ENCODE data around the gene TSPAN8. TPM values are rescaled to one million over a fixed set of nuclear protein-coding genes. Genes with fewer than 3 reads are reported as not detected.
"Not testable (repeated sequence)": the region's sequence is repeated elsewhere in the genome, so short reads cannot be mapped to it uniquely, and the experiment has no call there.

The TSPAN8 gene
- not detected in 2 replicates for total RNA-seq

DNA sequence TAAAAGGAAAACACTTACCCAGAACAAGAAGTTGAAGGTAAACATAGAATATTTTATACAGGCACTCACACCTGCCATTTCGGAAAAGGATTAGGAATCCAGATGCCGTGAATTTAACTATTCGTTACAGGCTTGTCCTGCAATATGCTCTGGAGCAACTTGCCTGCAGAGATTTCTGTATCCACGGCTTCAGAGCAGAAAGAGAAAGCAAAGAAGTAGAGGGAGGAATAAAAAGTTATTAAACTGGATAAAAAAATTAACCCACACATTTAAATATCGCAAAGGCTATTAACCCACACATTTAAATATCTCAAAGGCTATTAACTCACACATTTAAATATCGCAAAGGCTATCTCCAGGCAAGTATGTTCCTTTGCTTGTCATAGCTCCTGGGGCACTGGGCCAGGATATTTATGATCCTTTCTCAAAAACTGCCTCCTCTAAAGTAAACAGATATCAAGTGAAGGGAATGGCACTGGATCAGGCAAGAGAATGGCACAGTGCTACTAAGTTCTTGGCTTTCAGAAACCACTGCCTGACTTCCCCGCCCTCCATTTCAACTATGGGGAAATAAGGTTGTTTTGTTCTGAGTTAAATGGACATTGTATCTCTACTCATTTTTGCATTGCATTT is at the start of gene TSPAN8:
TSS of gene TSPAN8 (minus strand) at position 399 of the 633 bp plus-strand sequence. CDS start at position 78, 321 bp downstream.
- intact Hi-C loops (cut with micrococcal nuclease), result no loop called here

DNA sequence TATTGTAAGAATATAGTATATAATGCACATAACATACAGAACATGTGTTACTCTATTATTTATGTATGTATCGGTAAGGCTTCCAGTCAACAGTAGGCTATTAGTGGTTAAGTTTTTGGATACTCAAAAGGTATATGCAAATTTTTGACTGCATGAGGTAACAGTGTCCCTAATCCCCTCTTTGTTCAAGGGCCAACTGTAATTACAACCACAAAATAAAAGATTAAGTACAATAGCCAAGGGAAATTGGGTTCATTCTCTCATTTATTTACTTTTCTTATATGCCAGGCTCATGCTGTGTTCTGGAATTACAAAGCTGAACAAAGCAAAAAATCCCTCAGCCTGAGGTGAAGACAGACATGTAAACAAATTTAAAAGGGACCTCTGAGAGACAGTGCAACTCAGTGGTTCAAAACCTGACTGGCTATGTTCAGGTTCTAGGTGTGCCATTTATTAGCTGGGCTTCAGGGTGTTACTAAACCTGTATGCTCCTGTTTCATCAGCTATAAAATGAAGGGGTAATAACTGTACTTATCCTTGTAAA is 43.4 kb upstream of the TSPAN8 start:
- intact Hi-C loops (cut with micrococcal nuclease), result no loop called here

DNA sequence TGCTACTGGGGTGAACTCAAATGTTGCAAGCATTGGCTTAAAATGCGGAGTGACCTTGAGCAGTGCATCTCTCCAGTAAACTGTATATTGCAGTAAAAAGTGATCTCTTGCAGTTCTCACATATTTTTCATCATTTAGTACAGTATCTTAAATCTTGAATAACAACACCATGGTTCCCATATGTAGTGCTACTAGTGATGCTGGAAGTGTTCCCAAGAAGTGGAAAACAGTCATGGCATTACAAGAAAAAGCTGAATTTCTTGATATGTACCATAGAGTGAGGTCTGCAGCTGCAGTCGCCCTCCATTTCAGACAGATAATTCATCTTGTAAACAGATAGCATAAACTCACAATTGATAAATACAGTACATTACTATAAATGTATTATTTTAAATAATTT is 42.9 kb upstream of the TSPAN8 start:
- intact Hi-C loops (cut with micrococcal nuclease), result no loop called here

DNA sequence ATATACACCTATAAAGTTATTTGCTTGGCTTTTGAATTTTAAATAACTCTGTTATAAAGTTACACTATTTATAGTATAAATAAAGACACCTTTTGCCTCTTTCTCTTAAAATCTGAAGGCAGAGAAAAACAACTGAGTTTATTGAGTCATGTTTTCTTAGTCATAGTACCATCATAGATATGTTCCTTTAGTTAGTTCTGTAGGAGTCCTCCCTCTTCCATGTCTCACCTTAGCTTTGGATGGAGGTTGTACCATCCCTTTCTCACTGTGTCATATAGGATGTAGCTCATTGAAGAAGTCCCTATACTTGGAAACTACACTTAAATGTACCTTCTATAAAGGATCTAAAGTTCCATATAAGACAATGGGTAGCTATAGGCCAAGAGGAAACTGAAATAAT is 39.7 kb upstream of the TSPAN8 start:
- intact Hi-C loops (cut with micrococcal nuclease), result no loop called here

DNA sequence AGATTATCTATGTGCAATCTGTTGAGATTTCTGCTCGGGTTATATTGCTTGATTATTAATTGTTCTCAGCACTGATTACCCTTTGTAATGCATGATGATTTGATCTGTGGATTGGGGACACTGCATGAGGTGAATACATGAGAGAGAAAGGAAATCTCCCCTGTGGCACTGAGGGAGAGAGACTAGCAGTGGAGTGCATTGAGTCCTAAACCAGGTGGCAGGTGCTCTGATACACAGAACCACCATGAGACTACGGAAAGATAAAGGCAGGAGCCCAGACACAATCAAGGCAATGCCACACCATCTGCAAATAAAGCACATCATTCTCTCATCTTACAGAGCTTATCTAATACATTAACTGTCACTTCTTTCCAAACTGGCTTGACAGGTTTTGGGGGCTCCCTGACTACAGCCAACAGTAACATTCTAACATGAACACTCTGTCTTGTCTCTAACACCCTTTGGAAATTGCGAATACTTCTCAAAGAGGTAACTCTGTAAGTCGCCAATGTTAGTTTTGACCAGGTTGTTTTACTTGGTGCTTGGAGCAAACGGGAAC is 37.6 kb upstream of the TSPAN8 start:
- intact Hi-C loops (cut with micrococcal nuclease), result no loop called here

DNA sequence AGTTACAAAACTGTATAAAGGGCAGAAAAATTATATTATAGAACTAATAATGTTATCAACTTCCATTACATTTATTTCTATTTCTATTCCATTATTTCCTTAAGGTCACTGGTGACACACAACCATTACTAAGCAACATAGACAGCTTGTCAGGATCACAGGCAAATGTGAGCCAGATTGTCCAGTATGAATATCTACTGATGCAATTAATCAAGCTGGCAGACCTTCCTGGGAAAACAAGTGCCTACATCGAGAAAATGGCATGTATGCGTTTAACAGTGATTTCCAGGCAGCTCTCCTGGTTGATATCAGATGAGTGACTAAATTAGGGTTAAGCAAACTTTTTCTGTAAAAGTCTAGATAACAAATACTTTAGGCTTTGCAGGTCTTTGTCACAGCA is 36.9 kb upstream of the TSPAN8 start:
- intact Hi-C loops (cut with micrococcal nuclease), result no loop called here

DNA sequence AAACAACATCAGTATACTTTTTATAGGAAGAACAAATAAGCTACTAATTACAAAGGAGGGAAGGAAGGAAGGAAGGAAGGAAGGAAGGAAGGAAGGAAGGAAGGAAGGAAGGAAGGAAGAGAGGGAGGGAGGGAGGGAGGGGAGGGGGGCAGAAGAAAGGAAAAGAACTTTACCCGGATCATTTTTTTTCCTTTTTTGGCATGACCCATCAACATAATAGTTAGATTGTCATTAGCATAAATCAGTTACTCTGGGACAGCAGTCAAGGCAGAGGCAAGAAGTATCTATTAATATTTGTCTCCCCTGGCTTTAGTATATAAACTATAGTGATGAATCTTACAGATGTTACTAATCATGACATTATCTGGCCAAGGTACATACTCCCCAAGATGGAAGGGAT is 35.2 kb upstream of the TSPAN8 start:
- intact Hi-C loops (cut with micrococcal nuclease), result no loop called here

DNA sequence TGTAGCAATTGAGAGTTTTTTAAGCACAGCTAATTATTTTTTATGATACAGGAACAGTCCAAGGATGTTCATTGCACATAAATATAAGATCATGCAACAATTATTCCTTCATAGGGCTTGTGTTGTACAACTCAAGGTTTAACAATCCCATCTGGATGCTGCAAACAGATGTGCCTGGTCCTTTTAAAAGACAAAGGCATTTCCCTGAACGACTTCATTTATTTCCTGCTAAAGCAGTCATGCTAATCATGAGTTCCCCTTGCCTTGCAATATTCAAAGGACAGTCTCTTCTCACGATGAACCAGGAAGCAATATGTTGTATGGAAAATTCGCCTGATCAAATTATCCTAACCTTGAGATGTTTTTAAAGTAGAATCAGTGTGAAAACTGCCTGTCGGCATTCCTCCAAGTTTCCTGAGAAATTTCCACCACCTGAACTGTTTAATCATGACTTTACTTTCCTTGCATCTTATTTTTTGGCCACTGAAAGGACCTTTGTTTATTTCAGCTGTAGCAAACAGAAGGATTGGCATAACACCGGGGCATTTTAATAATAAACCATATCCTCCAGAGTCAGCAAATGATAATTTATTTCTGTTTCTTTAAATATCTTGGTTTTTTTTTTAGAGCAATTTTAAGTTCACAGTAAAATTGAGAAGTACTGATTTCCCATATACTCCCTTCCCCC is 33.9 kb upstream of the TSPAN8 start:
- intact Hi-C loops (cut with micrococcal nuclease), result no loop called here

DNA sequence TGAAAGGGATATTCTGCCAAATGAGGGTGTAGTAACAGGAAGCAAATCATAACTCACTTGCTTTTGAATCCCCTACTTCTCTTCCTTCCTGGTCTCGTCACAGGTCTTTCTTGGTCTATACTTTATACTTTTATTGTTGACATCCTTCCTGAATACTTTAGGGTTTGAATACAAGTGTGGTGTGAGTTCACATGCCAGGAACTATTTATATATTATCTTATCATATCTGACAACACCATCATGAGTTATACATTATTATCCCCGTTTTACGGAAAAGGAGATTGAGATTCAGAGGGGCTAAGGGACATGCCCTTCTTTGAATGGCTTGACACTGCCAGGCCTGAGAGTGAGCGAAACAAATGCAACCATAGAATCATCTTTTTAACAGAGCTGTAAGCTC is 33.0 kb upstream of the TSPAN8 start:
- intact Hi-C loops (cut with micrococcal nuclease), result no loop called here

DNA sequence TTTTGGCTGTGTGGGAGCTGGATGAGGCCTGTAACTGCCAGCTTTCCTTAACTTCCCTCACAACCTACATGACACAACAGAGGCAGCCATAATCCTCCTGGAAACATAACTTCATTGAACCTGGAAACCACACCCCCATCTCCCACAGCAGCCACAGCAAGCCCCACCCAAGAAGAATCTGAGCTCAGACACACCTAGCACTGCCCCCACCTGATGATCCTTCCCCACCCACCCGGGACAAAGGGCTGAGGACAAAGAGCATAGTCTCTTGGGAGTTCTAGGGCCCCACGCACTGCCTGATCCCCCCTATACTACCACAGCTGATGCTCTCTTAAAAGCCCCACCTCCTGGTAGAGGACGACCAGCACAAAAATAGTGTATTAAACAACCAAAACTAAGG is 29.6 kb upstream of the TSPAN8 start:
- intact Hi-C loops (cut with micrococcal nuclease), result no loop called here

DNA sequence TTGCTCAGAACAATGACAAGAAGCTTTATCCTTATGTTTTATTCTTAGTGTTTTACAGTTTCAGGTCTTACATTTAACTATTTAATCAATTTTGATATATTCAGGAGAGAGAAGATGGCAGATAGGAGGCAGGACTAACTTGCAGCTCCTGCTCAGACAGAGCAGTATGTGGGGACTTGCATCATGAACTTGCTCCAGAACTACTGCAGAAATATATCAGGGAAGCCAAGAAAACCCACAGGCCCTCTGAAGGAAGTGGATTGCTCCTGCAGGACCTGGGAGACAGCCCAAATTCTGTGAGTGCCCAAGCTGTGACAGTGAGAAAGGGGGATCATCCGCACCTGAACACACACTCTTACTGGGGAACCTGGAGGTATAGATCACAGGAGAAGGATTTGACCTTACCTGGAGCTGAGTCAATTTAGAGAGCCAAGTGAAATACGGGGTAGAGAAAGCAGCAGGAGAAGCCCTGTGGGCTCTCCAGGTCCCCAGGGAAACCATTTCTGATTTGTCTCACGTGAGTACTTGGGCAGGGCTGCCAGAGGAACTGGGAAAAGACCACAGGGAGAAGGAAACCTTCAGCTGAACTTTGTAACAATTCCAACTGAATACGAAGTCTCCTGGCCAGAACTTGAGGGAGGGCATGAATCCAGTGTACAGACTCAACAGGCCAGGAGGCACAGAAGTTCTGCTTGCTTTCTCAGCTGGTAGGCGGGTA is 28.9 kb upstream of the TSPAN8 start:
- intact Hi-C loops (cut with micrococcal nuclease), result no loop called here

DNA sequence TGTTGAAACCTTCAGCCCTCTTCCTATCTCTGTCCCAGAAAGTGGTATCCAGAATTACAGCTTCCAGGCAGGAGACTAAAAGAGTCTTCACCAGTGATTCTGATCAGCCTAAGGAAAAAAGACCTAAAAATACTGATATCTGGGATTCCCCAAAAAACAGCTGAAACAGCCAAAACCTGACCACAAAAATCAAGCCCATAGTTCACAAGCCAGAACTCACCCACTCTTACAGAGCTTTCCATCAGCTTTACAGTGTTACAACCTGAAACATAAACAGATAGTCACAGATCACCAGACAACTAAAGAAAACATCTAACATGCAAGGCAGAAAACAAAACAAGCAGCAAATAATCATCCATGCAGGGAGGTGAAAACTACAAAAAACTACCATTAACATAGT is 26.0 kb upstream of the TSPAN8 start:
- intact Hi-C loops (cut with micrococcal nuclease), result no loop called here

DNA sequence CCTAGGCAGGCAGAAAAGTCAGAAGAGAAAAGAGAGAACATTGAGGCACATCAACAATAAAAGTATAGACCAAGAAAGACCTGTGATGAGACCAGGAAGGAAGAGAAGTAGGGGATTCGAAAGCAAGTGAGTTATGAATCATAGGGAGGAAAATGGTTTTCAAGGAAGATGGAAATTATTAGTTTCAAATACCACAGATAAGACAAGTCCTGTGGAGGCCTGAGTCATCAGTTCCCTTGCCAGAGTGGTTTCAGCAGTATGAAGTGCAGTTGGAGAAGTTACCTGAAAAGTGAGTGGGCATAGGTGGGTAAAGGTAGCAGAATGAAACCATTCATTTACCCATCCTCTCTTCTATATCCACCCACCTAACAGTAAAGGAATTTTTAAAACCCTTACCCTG is 25.2 kb upstream of the TSPAN8 start:
- intact Hi-C loops (cut with micrococcal nuclease), result no loop called here

DNA sequence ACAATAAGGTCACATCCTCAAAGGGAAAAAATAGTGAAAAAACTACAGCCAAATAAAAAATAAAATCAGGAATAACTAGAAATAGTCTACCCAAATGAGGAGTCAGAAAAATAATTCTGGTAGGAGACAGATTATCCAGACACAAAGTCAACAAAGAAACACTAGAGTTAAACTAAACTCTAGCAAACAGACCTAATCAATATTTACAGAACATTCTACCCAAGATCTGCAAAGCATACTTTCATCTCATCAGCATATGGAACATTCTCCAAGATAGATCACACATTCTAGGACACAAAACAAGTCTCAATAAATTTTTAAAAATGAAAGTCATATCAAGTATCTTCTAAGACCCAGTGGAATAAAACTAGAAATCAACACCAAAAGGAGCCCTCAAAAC is 20.4 kb upstream of the TSPAN8 start:
- intact Hi-C loops (cut with micrococcal nuclease), result no loop called here

DNA sequence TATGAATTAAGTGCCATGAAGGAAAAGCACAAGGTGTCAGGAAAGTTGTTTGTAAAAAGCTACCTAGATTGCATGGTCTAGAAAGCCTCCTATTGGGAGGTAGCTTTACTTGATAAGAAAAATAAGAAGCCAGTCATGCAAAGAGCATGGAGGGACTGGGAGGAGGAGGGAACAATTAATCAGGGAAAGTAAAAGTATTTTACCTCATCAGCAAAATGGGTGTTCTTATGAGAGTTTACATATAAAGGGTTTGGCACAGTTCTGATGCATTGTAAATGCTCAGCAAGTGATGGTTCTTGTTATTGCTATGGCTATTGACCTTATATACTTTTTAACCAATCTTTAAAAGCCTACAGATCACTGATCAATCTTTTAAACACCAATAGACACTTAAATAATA is 17.0 kb upstream of the TSPAN8 start:
- intact Hi-C loops (cut with micrococcal nuclease), result no loop called here

DNA sequence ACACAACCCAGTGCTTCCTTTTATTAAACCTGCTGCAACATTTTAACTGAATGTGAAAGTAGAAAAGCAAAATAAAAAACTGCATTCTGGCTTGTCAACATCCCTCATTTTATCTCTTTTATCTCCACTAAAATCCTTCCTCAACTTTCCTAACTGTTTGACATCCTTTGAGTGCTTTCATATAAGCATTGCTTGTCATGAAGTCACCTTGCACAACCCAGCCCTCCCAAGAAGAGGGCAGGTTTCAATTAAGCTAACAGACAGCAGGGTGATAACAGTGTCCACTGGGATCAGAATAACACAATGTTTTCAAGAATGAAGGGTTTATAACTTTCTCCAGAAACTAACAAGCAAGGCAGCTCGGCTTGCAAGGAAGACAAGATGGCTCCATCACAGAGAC is 16.3 kb upstream of the TSPAN8 start:
- intact Hi-C loops (cut with micrococcal nuclease), result no loop called here

DNA sequence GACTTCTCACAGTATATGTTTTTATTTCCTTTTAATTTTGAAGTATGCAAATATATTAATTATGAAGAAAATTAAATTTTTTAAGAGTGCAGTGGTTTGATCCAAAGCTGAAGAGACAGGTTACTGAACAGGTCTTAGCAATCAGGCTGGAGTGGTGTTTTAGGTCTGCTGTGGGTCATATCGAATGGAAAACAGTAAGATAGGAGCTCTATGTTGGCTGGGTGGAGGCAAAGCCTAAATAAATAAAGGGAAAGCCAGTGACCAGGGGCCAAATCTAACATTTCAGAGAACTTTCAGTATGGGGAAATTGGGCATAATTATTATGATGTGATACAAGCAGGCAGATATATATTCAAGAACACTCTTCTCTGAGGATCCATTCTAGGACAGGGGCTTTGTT is 12.7 kb upstream of the TSPAN8 start:
- intact Hi-C loops (cut with micrococcal nuclease), result no loop called here

DNA sequence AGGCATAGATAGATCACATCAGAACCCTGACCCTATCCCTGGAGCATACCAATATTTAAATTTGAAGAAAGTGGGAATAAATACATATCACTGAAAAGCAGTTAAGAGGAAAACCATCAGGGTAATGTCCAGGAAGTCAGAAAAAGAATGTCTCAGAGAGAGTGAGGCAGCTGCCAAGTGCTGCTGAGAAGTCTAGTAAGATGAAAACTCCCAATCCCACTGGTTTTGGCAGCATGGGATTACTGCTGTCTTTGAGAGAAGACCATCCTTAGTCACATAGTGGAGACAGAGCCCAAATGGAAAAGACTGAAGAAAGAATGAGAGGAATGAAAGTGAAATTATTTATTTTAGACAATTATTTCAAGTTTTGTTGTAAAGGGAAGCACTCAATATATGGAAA is 11.5 kb upstream of the TSPAN8 start:
- intact Hi-C loops (cut with micrococcal nuclease), result no loop called here

DNA sequence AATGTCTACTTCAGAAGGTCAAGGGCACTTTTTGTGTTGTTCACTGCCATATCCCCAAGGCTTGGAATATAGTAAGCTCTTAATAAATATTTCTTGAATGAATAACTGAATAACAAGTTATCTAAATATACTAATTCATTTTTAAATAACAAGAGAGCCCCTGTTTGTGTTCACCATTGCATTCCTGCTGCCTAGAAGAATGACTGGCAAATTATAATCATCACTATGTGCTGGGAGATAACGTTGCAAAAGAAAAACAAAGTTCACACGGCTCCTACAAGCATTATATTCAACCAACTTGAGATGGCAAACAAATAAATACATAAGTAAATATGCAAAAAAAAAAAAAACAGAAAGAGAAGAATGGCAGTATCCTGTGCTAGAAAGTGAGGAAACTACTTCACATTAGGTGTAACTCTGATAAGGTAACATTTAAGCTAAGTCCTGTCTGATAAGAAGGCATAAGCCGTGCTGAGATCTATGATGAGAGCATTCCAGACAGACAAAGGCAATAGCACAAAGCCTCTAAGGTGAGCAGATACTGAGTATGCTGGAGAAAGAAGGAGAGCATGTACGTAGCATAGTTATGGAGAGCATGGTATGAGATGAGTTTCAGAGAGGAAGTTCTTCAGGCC is 9.2 kb upstream of the TSPAN8 start:
- intact Hi-C loops (cut with micrococcal nuclease), result no loop called here

DNA sequence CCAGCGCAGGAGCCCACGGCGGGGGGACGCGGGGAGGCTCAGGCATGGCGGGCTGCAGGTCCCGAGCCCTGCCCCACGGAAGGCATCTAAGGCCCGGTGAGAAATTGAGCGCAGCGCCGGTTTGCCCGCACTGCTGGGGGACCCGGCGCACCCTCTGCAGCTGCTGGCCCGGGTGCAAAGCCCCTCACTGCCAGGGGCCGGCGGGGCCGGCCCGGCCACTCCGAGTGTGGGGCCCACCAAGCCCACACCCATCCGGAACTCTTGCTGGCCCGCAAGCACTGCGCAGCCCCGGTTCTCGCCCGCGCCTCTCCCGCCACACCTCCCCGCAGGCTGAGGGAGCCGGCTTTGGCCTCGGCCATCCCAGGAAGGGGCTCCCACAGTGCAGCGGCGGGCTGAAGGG is 8.5 kb upstream of the TSPAN8 start:
- intact Hi-C loops (cut with micrococcal nuclease), result no loop called here

DNA sequence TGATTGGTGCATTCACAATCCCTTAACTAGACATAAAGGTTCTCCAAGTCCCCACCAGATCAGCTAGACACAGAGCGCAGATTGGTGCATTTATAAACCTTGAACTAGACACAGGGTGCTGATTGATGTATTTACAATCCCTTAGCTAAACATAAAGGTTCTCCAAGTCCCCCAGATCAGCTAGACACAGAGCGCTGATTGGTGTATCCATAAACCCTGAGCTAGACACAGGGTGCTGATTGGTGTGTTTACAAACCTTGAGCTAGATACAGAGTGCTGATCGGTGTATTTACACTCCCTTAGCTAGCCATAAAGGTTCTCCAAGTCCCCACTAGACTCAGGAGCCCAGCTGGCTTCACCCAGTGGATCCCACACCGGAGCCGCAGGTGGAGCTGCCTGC is 8.0 kb upstream of the TSPAN8 start:
- intact Hi-C loops (cut with micrococcal nuclease), result not testable (repeated sequence)

Measured in T-helper 1 cell treated with Interleukin-12 subunit alpha and Interleukin-12 subunit beta and Interleukin-4 antibody, amounts not matched to agents 30 ng/mL and 1 ng/mL, for 36 hours (primary cell).